GM18951 (cell line): ENCODE data around the gene ABCF2.

ENCODE experiments used
- POLR2A ChIP-seq: IDR thresholded peaks from 4 replicates; pipeline ENCODE4 v1.6.1; 2011; ENCODE audit warnings: mild to moderate bottlenecking; ENCODE audit not compliant: insufficient read length, insufficient read depth; ENCODE audit errors: extremely low read depth
- in situ Hi-C: fragments of 300-500 bp; cut with MboI; formaldehyde crosslinking; loops from one replicate; pipeline ENCODE4 v1.12.0; 2022; ENCODE audit warnings: low sequenced_read_pairs, mixed read lengths, inconsistent platforms; ENCODE audit not compliant: unreplicated experiment

ABCF2 gene

DNA sequence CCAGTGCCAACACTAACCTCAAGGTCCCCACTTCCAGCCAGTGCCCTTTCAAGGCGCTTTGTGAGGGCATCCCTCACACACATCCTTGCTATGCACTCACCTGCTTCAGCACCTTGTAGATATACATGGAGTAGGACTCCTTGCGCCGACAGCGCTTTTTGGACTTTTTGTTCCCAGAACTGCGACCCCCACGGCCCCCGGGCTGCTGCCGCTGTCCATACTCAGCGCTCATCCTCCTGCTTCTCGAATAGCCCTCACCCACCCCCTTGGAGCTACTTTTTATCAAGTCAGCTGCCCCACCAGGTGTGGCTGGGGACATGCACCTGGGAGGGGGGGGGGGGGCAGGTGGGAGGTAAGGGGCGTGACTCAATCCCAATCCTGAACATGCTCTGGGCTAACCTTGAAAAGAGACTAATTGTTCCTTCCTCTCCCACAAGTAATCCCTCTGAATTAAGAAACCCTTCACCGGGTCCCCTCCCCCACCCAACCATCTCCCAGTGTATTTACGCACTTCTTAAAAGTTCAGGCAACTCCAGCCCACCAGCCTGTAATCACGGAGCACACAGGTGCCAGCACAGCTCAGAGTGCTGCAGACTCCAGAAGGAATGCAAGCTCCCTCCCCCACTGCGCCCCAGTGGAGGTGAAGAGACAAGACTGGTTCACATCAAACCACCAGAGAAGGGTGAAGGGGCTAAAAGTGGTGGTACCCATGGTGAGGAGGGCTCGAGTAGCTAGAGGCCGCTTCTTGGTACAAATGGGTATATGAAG lies 16.7 kb downstream of the ABCF2 start, which contains the start of gene H2BK1:
TSS of gene H2BK1 (minus strand) at position 402 of the 768 bp plus-strand sequence. CDS start at position 232, 170 bp downstream.
- in situ Hi-C loops: no loop called here
- no peak for TF ChIP-seq POLR2A

GRCh38 chr7:151209588-151209987 lies 17.4 kb downstream of the ABCF2 start:
- no peak for TF ChIP-seq POLR2A
- in situ Hi-C loops: no loop called here

- in situ Hi-C loops: no loop called here
These were observed 18.6 kb downstream of the ABCF2 start for GRCh38 chr7:151208253-151208862.

DNA sequence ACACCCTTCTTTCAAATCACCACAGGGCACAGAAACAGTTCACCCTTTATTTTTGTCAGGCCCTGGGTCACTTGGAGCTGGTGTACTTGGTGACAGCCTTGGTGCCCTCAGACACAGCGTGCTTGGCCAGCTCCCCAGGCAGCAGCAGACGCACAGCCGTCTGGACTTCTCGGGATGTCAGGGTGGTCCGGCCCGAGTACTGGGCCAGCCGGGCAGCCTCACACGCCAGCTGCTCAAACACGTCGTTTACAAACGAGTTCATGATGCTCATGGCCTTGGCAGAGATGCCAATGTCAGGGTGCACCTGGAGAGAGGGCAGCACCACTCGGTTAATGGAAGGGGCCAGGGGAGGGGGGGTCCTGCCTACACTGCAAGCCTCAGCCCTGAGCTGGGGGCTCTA lies 19.2 kb downstream of the ABCF2 start:
- TF ChIP-seq POLR2A: no peak
- in situ Hi-C loops: no loop called here

More at GRCh38 chr7:151208253-151208862, 18.6 kb downstream of the ABCF2 start:
- no peak for TF ChIP-seq POLR2A

GRCh38 chr7:151207315-151207714 lies 19.7 kb downstream of the ABCF2 start:
- TF ChIP-seq POLR2A: no peak
- in situ Hi-C loops: no loop called here

GRCh38 chr7:151206914-151207313 lies 20.1 kb downstream of the ABCF2 start:
- in situ Hi-C loops: no loop called here
- no peak for TF ChIP-seq POLR2A

DNA sequence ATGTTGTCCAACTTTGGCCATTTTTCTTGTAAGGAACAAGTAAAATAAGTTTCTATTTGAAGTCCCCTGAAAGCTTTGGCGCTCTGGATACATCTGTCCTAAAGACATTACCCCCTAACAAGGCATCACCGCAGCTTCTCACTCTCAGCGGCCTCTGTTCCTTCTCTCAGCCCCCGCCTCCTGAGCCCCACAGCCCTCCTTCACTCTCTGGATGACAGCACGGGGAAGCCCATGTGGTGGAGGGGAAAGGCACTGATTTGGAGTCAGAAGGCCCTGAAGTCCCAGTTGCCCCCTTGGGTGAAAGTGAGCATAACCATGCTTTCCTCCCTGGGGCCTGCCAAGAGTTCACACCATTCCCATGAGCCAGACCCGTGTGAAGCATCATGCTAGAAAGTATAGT lies 21.3 kb downstream of the ABCF2 start:
- in situ Hi-C loops: no loop called here
- TF ChIP-seq POLR2A: no peak

DNA sequence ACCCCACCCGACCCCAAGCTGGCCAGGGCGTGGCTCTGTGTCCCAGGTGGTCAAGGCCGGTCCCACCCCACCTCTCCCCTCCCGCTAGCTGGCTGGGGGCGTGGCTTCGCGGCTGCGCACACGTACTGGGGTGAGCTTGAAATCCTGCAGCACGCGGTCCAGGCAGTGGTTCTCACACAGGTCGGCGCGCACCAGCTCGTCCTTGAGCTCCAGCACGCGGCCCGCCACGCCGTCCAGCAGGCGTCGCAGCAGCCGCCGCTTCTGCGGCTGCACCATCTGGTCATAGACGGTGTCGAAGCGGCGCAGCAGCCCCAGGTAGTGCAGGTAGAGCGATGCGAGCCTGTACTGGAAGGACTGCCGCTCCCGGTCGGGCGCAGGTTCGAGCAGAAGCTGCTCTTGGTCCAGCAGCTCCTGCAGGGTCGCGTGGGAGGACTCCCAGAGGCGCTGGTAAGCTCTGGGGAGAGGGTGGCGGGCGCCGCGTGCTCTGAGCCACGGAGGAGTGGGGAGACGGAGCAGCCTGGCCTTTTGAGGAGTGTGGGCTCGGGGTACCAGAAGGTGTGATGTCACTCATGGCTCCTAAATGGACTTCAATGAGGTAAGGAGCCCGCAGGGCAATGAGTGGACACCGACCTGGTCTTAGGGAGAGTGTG lies 22.5 kb downstream of the ABCF2 start:
- in situ Hi-C loops: no loop called here
- TF ChIP-seq POLR2A: no peak

DNA sequence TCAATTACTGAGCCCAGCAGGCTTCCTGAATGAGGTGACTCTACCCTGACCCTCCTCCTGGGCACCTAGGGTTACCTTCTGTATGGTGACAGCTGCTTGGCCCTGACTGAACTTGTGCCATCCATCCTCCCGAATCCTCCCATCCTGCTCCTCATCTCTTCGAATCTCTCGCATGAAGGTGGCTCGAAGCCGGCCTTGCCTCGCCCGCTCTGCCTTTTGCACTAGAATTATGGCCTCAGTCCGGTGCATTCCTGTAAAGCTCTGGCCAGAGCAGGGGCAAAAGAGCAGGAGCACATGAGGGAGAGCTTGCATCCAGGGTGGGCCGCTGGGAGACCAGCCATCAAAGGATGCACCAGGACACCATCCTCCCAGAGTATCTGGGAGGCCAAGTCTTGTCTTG lies 24.2 kb downstream of the ABCF2 start:
- in situ Hi-C loops: no loop called here
- no peak for TF ChIP-seq POLR2A

DNA sequence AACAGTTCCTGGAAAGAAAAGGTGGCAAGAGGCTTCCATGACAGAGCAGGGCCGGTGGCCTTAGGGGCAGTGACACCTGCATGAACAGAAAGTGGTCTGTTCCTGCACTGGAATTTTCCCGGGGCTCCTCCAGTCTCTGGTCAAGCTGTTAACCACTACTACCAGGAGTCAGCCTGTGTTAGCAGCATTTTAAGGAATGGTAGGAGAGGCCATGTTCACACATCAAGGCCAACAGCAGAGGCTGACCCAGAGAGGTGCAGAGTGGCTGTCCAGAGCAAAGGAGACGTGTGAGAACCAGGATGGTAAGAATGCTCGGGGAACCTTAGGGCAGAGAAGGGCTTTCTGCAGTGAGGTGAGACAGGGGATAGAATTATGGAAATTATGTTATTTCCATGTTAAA lies 25.3 kb downstream of the ABCF2 start:
- in situ Hi-C loops: no loop called here
- no peak for TF ChIP-seq POLR2A

GRCh38 chr7:151201344-151201743 lies 25.7 kb downstream of the ABCF2 start:
- in situ Hi-C loops: no loop called here

DNA sequence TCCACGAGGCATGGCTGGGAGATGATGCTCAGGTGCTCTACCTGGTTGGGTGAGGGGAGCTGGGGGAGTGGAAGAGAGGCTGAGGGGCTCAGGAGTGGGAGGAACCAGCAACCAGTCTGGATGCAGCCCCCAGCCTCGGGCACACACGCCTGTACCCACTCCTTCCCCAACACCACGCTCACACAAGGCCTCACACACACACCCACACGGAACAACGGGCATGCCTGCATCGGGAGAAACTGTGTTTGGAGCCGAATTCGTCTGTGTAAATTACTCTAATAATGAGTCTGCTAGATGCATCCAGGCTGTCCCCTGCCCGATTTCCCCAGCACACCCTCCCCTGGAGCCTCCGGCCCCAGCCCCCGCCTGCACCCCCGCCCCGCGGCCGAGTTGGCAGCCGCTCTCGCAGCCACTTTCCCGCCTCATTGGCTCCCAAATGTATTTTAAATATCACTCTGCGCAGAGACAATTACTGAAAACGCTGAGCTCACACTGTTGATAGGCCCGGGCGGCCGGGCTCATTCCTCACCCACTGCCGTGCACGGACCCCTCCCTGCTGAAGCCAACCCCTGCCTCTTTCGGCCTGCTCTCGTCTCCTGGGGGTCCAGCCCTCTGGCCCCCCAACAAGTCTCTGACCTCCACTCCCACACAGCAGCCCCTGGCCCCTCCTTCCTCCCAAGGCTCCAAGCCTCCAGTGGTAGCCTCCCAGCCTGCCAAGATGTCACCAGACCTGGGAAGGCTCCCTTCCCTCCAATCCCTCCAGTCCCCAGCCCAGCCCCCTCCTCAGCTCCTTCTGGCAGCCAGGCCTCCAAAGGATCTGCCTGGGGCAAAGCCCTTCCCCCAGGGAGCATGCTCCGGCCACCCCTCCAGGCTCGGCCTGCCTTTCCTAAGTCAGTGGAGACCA lies 27.8 kb downstream of the ABCF2 start:
- no peak for TF ChIP-seq POLR2A
- in situ Hi-C loops: no loop called here

More at GRCh38 chr7:151201344-151201743, 25.7 kb downstream of the ABCF2 start:
- TF ChIP-seq POLR2A: no peak

DNA sequence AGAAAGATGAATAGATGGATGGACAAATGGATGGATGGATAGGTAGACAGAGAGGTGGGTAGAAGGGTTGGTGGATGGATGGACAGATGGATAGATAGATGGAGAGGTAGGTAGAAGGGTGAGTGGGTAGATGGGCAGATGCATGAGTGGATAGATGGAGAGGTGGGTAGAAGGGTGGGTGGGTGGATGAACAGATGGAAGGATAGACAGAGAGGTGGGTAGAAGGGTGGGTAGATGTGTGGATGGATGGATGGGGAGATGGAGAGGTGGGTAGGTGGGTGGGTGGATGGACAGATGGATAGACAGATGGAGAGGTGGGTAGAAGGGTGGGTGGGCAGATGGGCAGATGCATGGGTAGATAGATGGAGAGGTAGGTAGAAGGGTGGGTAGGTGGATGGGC lies 29.1 kb downstream of the ABCF2 start:
- TF ChIP-seq POLR2A: no peak
- in situ Hi-C loops: no loop called here
